Activated T-cell treated with anti-CD3 and anti-CD28 coated beads, Interleukin-2, amount 50 U/mL, for 4 hours (primary cell): ENCODE results near the gene OR51E1. TPM values are rescaled to one million over a fixed set of nuclear protein-coding genes. Genes with fewer than 3 reads are reported as not detected.

Source experiments
- ATAC-seq, 2 donors: fragments of 200-7000 bp; cut with Tn5 transposase; one replicate each; pipeline ENCODE4 v1.10.0; 2021
- DNase-seq: peaks from one replicate; pipeline ENCODE4 v3.0.0-alpha.2; 2020
- H3K27me3 Mint-ChIP-seq: one replicate; pipeline ENCODE4 v1.8.0; 2021; ENCODE audit warnings: low read depth, mixed read lengths
- H3K36me3 Mint-ChIP-seq: one replicate; pipeline ENCODE4 v1.8.0; 2022; ENCODE audit warnings: mixed read lengths; ENCODE audit not compliant: insufficient read depth
- H3K4me1 Mint-ChIP-seq: one replicate; pipeline ENCODE4 v1.8.0; 2021; ENCODE audit warnings: low read depth, mixed read lengths
- H3K4me3 Mint-ChIP-seq: one replicate; pipeline ENCODE4 v1.8.0; 2021; ENCODE audit warnings: mild to moderate bottlenecking, moderate library complexity, mixed read lengths
- H3K9me3 Mint-ChIP-seq: one replicate; pipeline ENCODE4 v1.8.0; 2021; ENCODE audit warnings: mixed read lengths
- total RNA-seq, 3 donors: library from RNA; stranded (reverse); gene quantifications; one replicate each; pipeline ENCODE4 v1.2.1, GENCODE V29; 2021

The OR51E1 gene
- total RNA-seq, 3 donors from 2014 or later, result not detected

GRCh38 chr11:4672470-4672869 lies 28.7 kb downstream of the OR51E1 start:
- no peak for ATAC-seq

GRCh38 chr11:4673781-4674180 lies 30.0 kb downstream of the OR51E1 start:
- no peak overlapping the region for H3K4me3 Mint-ChIP-seq
- H3K9me3 Mint-ChIP-seq, result no peaks in the 10 kb centered on the region
- H3K4me1 Mint-ChIP-seq, result no peaks in the 10 kb centered on the region
- DNase-seq (no peak), ATAC-seq (no peak)
- no peaks in the 10 kb centered on the region for H3K36me3 Mint-ChIP-seq
- peaks cover 27% of the 10 kb centered on the region for H3K27me3 Mint-ChIP-seq

More at GRCh38 chr11:4672470-4672869, 28.7 kb downstream of the OR51E1 start:
- Mint-ChIP-seq H3K4me1 (no peaks in the 10 kb centered on the region), H3K36me3 (no peaks in the 10 kb centered on the region), H3K27me3 (peaks cover 29% of the 10 kb centered on the region), H3K9me3 (no peaks in the 10 kb centered on the region), H3K4me3 (no peak overlapping the region)
- no peak for DNase-seq

GRCh38 chr11:4677948-4678347 lies 34.2 kb downstream of the OR51E1 start:
- Mint-ChIP-seq H3K9me3 (no peaks in the 10 kb centered on the region), H3K27me3 (peaks cover 24% of the 10 kb centered on the region), H3K36me3 (no peaks in the 10 kb centered on the region), H3K4me1 (no peaks in the 10 kb centered on the region), H3K4me3 (no peak overlapping the region)
- ATAC-seq (no peak), DNase-seq (no peak)

GRCh38 chr11:4680341-4680740 lies 36.6 kb downstream of the OR51E1 start:
- Mint-ChIP-seq H3K9me3 (no peaks in the 10 kb centered on the region), H3K27me3 (peaks cover 15% of the 10 kb centered on the region), H3K4me1 (no peaks in the 10 kb centered on the region), H3K4me3 (no peak overlapping the region), H3K36me3 (no peaks in the 10 kb centered on the region)
- no peak for DNase-seq
- no peak for ATAC-seq

- Mint-ChIP-seq H3K9me3 (no peaks in the 10 kb centered on the region), H3K4me3 (no peak overlapping the region), H3K36me3 (no peaks in the 10 kb centered on the region), H3K27me3 (peaks cover 8% of the 10 kb centered on the region), H3K4me1 (no peaks in the 10 kb centered on the region)
- no peak for ATAC-seq
- no peak for DNase-seq
Measured at GRCh38 chr11:4682623-4683419, 39.0 kb downstream of the OR51E1 start.

- H3K27me3 Mint-ChIP-seq, result peaks cover 6% of the 10 kb centered on the region
- no peaks in the 10 kb centered on the region for H3K9me3 Mint-ChIP-seq
- DNase-seq (no peak), ATAC-seq (no peak)
- no peaks in the 10 kb centered on the region for H3K4me1 Mint-ChIP-seq
- no peak overlapping the region for H3K4me3 Mint-ChIP-seq
- H3K36me3 Mint-ChIP-seq, result no peaks in the 10 kb centered on the region
Measured at GRCh38 chr11:4684631-4685285, 41.0 kb downstream of the OR51E1 start.

- Mint-ChIP-seq H3K9me3 (no peaks in the 10 kb centered on the region), H3K36me3 (no peaks in the 10 kb centered on the region), H3K4me1 (no peaks in the 10 kb centered on the region), H3K4me3 (no peak overlapping the region), H3K27me3 (peaks cover 8% of the 10 kb centered on the region)
- DNase-seq, result no peak
- ATAC-seq, result no peak
Measured at GRCh38 chr11:4695442-4695841, 51.7 kb downstream of the OR51E1 start.

GRCh38 chr11:4697585-4697984 lies 53.8 kb downstream of the OR51E1 start, which contains the start of gene OR51E2:
OR51E2 (minus strand) TSS chr11:4697853; CDS start chr11:4682711, 15,142 bp downstream.
- Mint-ChIP-seq H3K9me3 (no peaks in the 10 kb centered on the region), H3K36me3 (no peaks in the 10 kb centered on the region), H3K4me3 (no peak within 1 kb of the TSS)

GRCh38 chr11:4699697-4700435 lies 56.1 kb downstream of the OR51E1 start:
- no peaks in the 10 kb centered on the region for H3K4me1 Mint-ChIP-seq
- DNase-seq (no peak), ATAC-seq (no peak)
- no peak overlapping the region for H3K4me3 Mint-ChIP-seq
- H3K27me3 Mint-ChIP-seq, result no peaks in the 10 kb centered on the region
- no peaks in the 10 kb centered on the region for H3K9me3 Mint-ChIP-seq
- H3K36me3 Mint-ChIP-seq, result no peaks in the 10 kb centered on the region

More at GRCh38 chr11:4697585-4697984, 53.8 kb downstream of the OR51E1 start, which contains the start of gene OR51E2:
- Mint-ChIP-seq H3K27me3 (no peaks in the 10 kb centered on the region), H3K4me1 (no peaks in the 10 kb centered on the region)
- DNase-seq, result no peak
- no peak for ATAC-seq

- ATAC-seq, result no peak
- Mint-ChIP-seq H3K36me3 (no peaks in the 10 kb centered on the region), H3K4me3 (no peak overlapping the region)
Measured at GRCh38 chr11:4700436-4700820, 56.6 kb downstream of the OR51E1 start.

GRCh38 chr11:4704054-4704789 lies 60.4 kb downstream of the OR51E1 start, which contains the start of gene MMP26:
MMP26 (plus strand) TSS chr11:4704784.
- peaks cover 5% of the 10 kb centered on the region for H3K27me3 Mint-ChIP-seq
- H3K9me3 Mint-ChIP-seq, result no peaks in the 10 kb centered on the region
- DNase-seq, result no peak
- H3K4me3 Mint-ChIP-seq, result no peak within 1 kb of the TSS
- H3K36me3 Mint-ChIP-seq, result no peaks in the 10 kb centered on the region
- ATAC-seq, result no peak
- H3K4me1 Mint-ChIP-seq, result no peaks in the 10 kb centered on the region

More at GRCh38 chr11:4700436-4700820, 56.6 kb downstream of the OR51E1 start:
- Mint-ChIP-seq H3K4me1 (no peaks in the 10 kb centered on the region), H3K9me3 (no peaks in the 10 kb centered on the region), H3K27me3 (no peaks in the 10 kb centered on the region)
- DNase-seq, result no peak

- Mint-ChIP-seq H3K4me3 (no peak overlapping the region), H3K27me3 (peaks cover 5% of the 10 kb centered on the region), H3K4me1 (no peaks in the 10 kb centered on the region), H3K9me3 (no peaks in the 10 kb centered on the region), H3K36me3 (no peaks in the 10 kb centered on the region)
- no peak for DNase-seq
- ATAC-seq, result no peak
Measured at GRCh38 chr11:4704790-4705334, 61.1 kb downstream of the OR51E1 start.
